SH-SY5Y (cell line): ENCODE measurements around the gene GPR63.

Experiments
- GATA2 ChIP-seq: IDR thresholded peaks from 2 replicates; pipeline ENCODE4 v1.6.1; 2011; ENCODE audit warnings: mild to moderate bottlenecking, low read depth, low read length
- GATA3 ChIP-seq: IDR thresholded peaks from 2 replicates; pipeline ENCODE4 v1.6.1; 2011; ENCODE audit warnings: low read depth, mild to moderate bottlenecking, low read length, moderate library complexity

GRCh38 chr6:96783307-96783706, 54.0 kb downstream of the GPR63 start:
- TF ChIP-seq GATA2 (no peak), GATA3 (no peak)
